Measurements from ENCODE around the gene RAB3IL1. TPM values are rescaled to one million over a fixed set of nuclear protein-coding genes. Genes with fewer than 3 reads are reported as not detected.

The RAB3IL1 gene
- polyA plus RNA-seq, 6 donors from 2014 or later = not detected

- Mint-ChIP-seq H3K4me3 (no peak overlapping the region), H3K27me3 (no peaks in the 10 kb centered on the region), H3K9me3 (no peaks in the 10 kb centered on the region), H3K36me3 (no peaks in the 10 kb centered on the region), H3K4me1 (no peaks in the 10 kb centered on the region), H3K27ac (no peak overlapping the region)
- DNase-seq (no peak), ATAC-seq (ENCODE audit: low read depth in 2 of 2) (no peak)
These were observed 63.0 kb downstream of the RAB3IL1 start for GRCh38 chr11:61854206-61854895.

- no peak for ATAC-seq (ENCODE audit: low read depth in 2 of 2)
- no peaks in the 10 kb centered on the region for H3K36me3 Mint-ChIP-seq
- H3K4me1 Mint-ChIP-seq = no peaks in the 10 kb centered on the region
- H3K9me3 Mint-ChIP-seq = no peaks in the 10 kb centered on the region
- peak overlapping the region in 1 of 6 donors; percentile 67 for H3K27ac Mint-ChIP-seq
- no peaks in the 10 kb centered on the region for H3K27me3 Mint-ChIP-seq
- DNase-seq = no peak
- no peak overlapping the region for H3K4me3 Mint-ChIP-seq
These were observed 63.6 kb downstream of the RAB3IL1 start for GRCh38 chr11:61853698-61854169.

- no peak for DNase-seq
- H3K4me3 Mint-ChIP-seq = no peak overlapping the region
- H3K27me3 Mint-ChIP-seq = no peaks in the 10 kb centered on the region
- no peaks in the 10 kb centered on the region for H3K9me3 Mint-ChIP-seq
- no peaks in the 10 kb centered on the region for H3K4me1 Mint-ChIP-seq
- no peak for ATAC-seq (ENCODE audit: low read depth in 2 of 2)
- no peak overlapping the region for H3K27ac Mint-ChIP-seq
- peaks cover 0 to 6% of the 10 kb centered on the region in 2 donors for H3K36me3 Mint-ChIP-seq
These were observed 65.5 kb downstream of the RAB3IL1 start for GRCh38 chr11:61851900-61852295.

- DNase-seq = no peak
- H3K27me3 Mint-ChIP-seq = no peaks in the 10 kb centered on the region
- no peak overlapping the region for H3K4me3 Mint-ChIP-seq
- peaks cover 0 to 6% of the 10 kb centered on the region in 2 donors for H3K36me3 Mint-ChIP-seq
- no peaks in the 10 kb centered on the region for H3K9me3 Mint-ChIP-seq
- no peaks in the 10 kb centered on the region for H3K4me1 Mint-ChIP-seq
- no peak for ATAC-seq (ENCODE audit: low read depth in 2 of 2)
- H3K27ac Mint-ChIP-seq = peak overlapping the region in 1 of 6 donors; percentile 7
These were observed 66.1 kb downstream of the RAB3IL1 start for GRCh38 chr11:61851113-61851899.

- no peaks in the 10 kb centered on the region for H3K9me3 Mint-ChIP-seq
- H3K36me3 Mint-ChIP-seq = peaks cover 0 to 9% of the 10 kb centered on the region in 2 donors
- no peak overlapping the region for H3K27ac Mint-ChIP-seq
- DNase-seq (no peak), ATAC-seq (ENCODE audit: low read depth in 2 of 2) (no peak)
- H3K4me3 Mint-ChIP-seq = no peak overlapping the region
- no peaks in the 10 kb centered on the region for H3K27me3 Mint-ChIP-seq
- no peaks in the 10 kb centered on the region for H3K4me1 Mint-ChIP-seq
These were observed 66.7 kb downstream of the RAB3IL1 start for GRCh38 chr11:61850687-61851086.

- no peak overlapping the region for H3K4me3 Mint-ChIP-seq
- peaks cover 0 to 9% of the 10 kb centered on the region in 2 donors for H3K36me3 Mint-ChIP-seq
These were observed 68.7 kb downstream of the RAB3IL1 start for GRCh38 chr11:61848631-61849030.

GRCh38 chr11:61847914-61848581 lies 69.3 kb downstream of the RAB3IL1 start:
- H3K4me3 Mint-ChIP-seq = no peak overlapping the region
- H3K27me3 Mint-ChIP-seq = no peaks in the 10 kb centered on the region
- H3K9me3 Mint-ChIP-seq = no peaks in the 10 kb centered on the region
- DNase-seq = no peak
- peaks cover 0 to 9% of the 10 kb centered on the region in 2 donors for H3K36me3 Mint-ChIP-seq
- ATAC-seq (ENCODE audit: low read depth in 2 of 2) = no peak
- H3K4me1 Mint-ChIP-seq = no peaks in the 10 kb centered on the region
- H3K27ac Mint-ChIP-seq = no peak overlapping the region

More at GRCh38 chr11:61848631-61849030, 68.7 kb downstream of the RAB3IL1 start:
- DNase-seq = no peak
- ATAC-seq (ENCODE audit: low read depth in 2 of 2) = no peak
- Mint-ChIP-seq H3K4me1 (no peaks in the 10 kb centered on the region), H3K9me3 (no peaks in the 10 kb centered on the region), H3K27ac (no peak overlapping the region), H3K27me3 (no peaks in the 10 kb centered on the region)

Other genes starting within 250 kb of the RAB3IL1 start
- gene DAGLA, start 237.2 kb downstream of the RAB3IL1 start, polyA plus RNA-seq (ENCODE audit: low read depth in 6 of 6) = not detected
- under 1 TPM in 5 of 6 donors, not detected in 1; 0.11 to 0.35 (median 0.17) TPM for gene MYRF, start 164.9 kb downstream of the RAB3IL1 start, polyA plus RNA-seq (ENCODE audit: low read depth in 6 of 6)
- gene TMEM258, start 125.0 kb downstream of the RAB3IL1 start, polyA plus RNA-seq (ENCODE audit: low read depth in 6 of 6) = 100 to 1,000 TPM; 117 to 238 (median 185) TPM
- 10 to 100 TPM in 5 of 6 donors, 1 to 10 TPM in 1; 8.0 to 23.8 (median 15.3) TPM for gene FEN1, start 124.7 kb downstream of the RAB3IL1 start, polyA plus RNA-seq (ENCODE audit: low read depth in 6 of 6)
- gene FADS1, start 100.6 kb downstream of the RAB3IL1 start, polyA plus RNA-seq (ENCODE audit: low read depth in 6 of 6) = 10 to 100 TPM in 1 of 6 donors, 1 to 10 TPM in 3, under 1 TPM in 1, not detected in 1; 0.79 to 14.0 (median 1.6) TPM
- 10 to 100 TPM in 1 of 6 donors, 1 to 10 TPM in 3, under 1 TPM in 1, not detected in 1; 0.92 to 11.5 (median 2.0) TPM for gene FADS2, start 89.3 kb downstream of the RAB3IL1 start, polyA plus RNA-seq (ENCODE audit: low read depth in 6 of 6)
- 10 to 100 TPM; 27.6 to 41.3 (median 34.4) TPM for gene FADS3, start 26.0 kb downstream of the RAB3IL1 start, polyA plus RNA-seq (ENCODE audit: low read depth in 6 of 6)
- gene BEST1, start 32.8 kb upstream of the RAB3IL1 start, polyA plus RNA-seq (ENCODE audit: low read depth in 6 of 6) = 1 to 10 TPM; 1.4 to 3.3 (median 2.6) TPM
- 1,000 to 10,000 TPM; 4,039 to 5,068 (median 4,261) TPM for gene FTH1, start 50.1 kb upstream of the RAB3IL1 start, polyA plus RNA-seq (ENCODE audit: low read depth in 6 of 6)
- gene INCENP, start 206.4 kb upstream of the RAB3IL1 start, polyA plus RNA-seq (ENCODE audit: low read depth in 6 of 6) = 1 to 10 TPM in 5 of 6 donors, not detected in 1; 1.3 to 2.8 (median 2.0) TPM

All from naive B cell (primary cell).